GM12878 (cell line): ENCODE results near the gene GPC6.

Source experiments
- ATF2 ChIP-seq: IDR thresholded peaks from 2 replicates; pipeline ENCODE4 v1.6.1; 2012; ENCODE audit warnings: low read length, inconsistent platforms
- ATF3 ChIP-seq: IDR thresholded peaks from 2 replicates; pipeline ENCODE4 v1.6.1; 2011; ENCODE audit warnings: low read depth, mild to moderate bottlenecking, low read length, moderate library complexity, borderline replicate concordance; ENCODE audit errors: extremely low read depth
- CTCF ChIP-seq, 3 experiments: IDR thresholded peaks in 2 of 3; conservative IDR thresholded peaks in 1 of 3; 2 replicates each; pipeline ENCODE4 v1.5.1; 2011; ENCODE audit warnings: low read depth in 3 of 3, low read length in 3 of 3, mild to moderate bottlenecking in 3 of 3, control low read depth in 2 of 3, moderate library complexity in 2 of 3, inconsistent platforms in 1 of 3, mixed read lengths in 1 of 3; ENCODE audit not compliant: control insufficient read depth in 2 of 3, insufficient read depth in 1 of 3; ENCODE audit errors: extremely low read depth in 1 of 3
- EGR1 ChIP-seq, 2 experiments: IDR thresholded peaks; 1 replicate in 1 of 2; 2 replicates in 1 of 2; pipeline ENCODE4 v1.6.1; 2011 to 2012; ENCODE audit warnings: low read depth in 2 of 2, low read length in 2 of 2, borderline replicate concordance in 1 of 2, mild to moderate bottlenecking in 1 of 2, moderate library complexity in 1 of 2
- EZH2 ChIP-seq: IDR thresholded peaks from 2 replicates; pipeline ENCODE4 v1.6.1; 2012; ENCODE audit warnings: low read depth, mild to moderate bottlenecking, control low read depth, inconsistent platforms, low read length, borderline replicate concordance; ENCODE audit not compliant: control insufficient read depth
- MYC ChIP-seq: IDR thresholded peaks from 2 replicates; pipeline ENCODE4 v1.6.1; 2011; ENCODE audit warnings: mild to moderate bottlenecking, low read length, moderate library complexity, inconsistent platforms; ENCODE audit not compliant: insufficient read depth, insufficient replicate concordance, insufficient read length, severe bottlenecking
- NBN ChIP-seq: fragments of 450-650 bp; IDR thresholded peaks from 2 replicates; pipeline ENCODE4 v1.6.1; 2016
- NFYA ChIP-seq: IDR thresholded peaks from 2 replicates; pipeline ENCODE4 v1.6.1; 2011; ENCODE audit warnings: low read depth, mild to moderate bottlenecking, low read length, improper control_type of control experiment, borderline replicate concordance
- NR2C2 ChIP-seq: IDR thresholded peaks from 2 replicates; pipeline ENCODE4 v1.6.1; 2011; ENCODE audit warnings: borderline replicate concordance, low read depth; ENCODE audit not compliant: control insufficient read depth, insufficient read length
- POLR2A ChIP-seq: IDR thresholded peaks from 2 replicates; pipeline ENCODE4 v1.6.1; 2011; ENCODE audit warnings: low read depth, mild to moderate bottlenecking, low read length
- YY1 ChIP-seq: IDR thresholded peaks from 2 replicates; pipeline ENCODE4 v1.6.1; 2011; ENCODE audit warnings: low read depth, mild to moderate bottlenecking, low read length

GRCh38 chr13:93435651-93436050 is 209.0 kb downstream of the GPC6 start:
- TF ChIP-seq CTCF (IDR thresholded peaks at IDR 0.05 in 2 of 3, conservative IDR thresholded peaks at IDR 0.05 in 1 of 3; ENCODE audit: control insufficient read depth in 2 of 3, extremely low read depth in 1 of 3, insufficient read depth in 1 of 3, low read depth in 3 of 3, low read length in 3 of 3) (no peak), EZH2 (no peak), EGR1 (IDR thresholded peaks at IDR 0.05; ENCODE audit: borderline replicate concordance in 1 of 2, low read depth in 2 of 2, low read length in 2 of 2) (no peak), NBN (no peak), POLR2A (no peak), MYC (no peak), NFYA (no peak), YY1 (no peak), ATF2 (no peak), NR2C2 (no peak), ATF3 (no peak)
